ENCODE measurements around the gene PLA2G5.

- no peak for TF ChIP-seq POLR2A (IDR thresholded peaks at IDR 0.05)
- no peak for TF ChIP-seq CTCF (IDR thresholded peaks at IDR 0.05)
Measured at GRCh38 chr1:20031836-20032235, 38.2 kb upstream of the PLA2G5 start.
